Esophagus squamous epithelium (tissue), 4 donors: ENCODE results near the gene ANKS1A.

Source experiments
- CTCF ChIP-seq, 6 experiments: fragments of 450-650 bp in 4 of 6; fragments of 200-600 bp in 2 of 6; sonication (generic) in 2 of 6; IDR thresholded peaks; one replicate each; pipeline ENCODE4 v1.5.1; 2016 to 2019; ENCODE audit warnings: antibody characterized with exemption in 6 of 6, mild to moderate bottlenecking in 4 of 6, moderate library complexity in 4 of 6
- POLR2A ChIP-seq, 4 donors: fragments of 450-650 bp; IDR thresholded peaks; one replicate each; pipeline ENCODE4 v1.6.1; 2017; ENCODE audit warnings: antibody characterized with exemption in 4 of 4, mild to moderate bottlenecking in 4 of 4, moderate library complexity in 3 of 4

- TF ChIP-seq CTCF (IDR thresholded peaks at IDR 0.05) (no peak), POLR2A (IDR thresholded peaks at IDR 0.05) (no peak)
Measured at GRCh38 chr6:34851361-34851760, 37.7 kb upstream of the ANKS1A start.
